Mesodermal cell (in vitro differentiated cells): Measurements from ENCODE around the gene PTPRN2.
"Not testable (repeated sequence)": the region's sequence is repeated elsewhere in the genome, so short reads cannot be mapped to it uniquely, and the experiment has no call there.

Source experiments
- H3K27ac ChIP-seq: 2 replicates; pipeline ENCODE4 v1.7.0; 2013; ENCODE audit warnings: mild to moderate bottlenecking, low read depth, low read length, moderate library complexity; ENCODE audit not compliant: severe bottlenecking
- H3K36me3 ChIP-seq: 2 replicates; pipeline ENCODE4 v1.7.1; 2013; ENCODE audit warnings: mild to moderate bottlenecking, low read length, moderate library complexity; ENCODE audit not compliant: control insufficient read depth, insufficient read depth
- H3K4me1 ChIP-seq: one replicate; pipeline ENCODE4 v1.7.1; 2013; ENCODE audit warnings: mild to moderate bottlenecking, low read length; ENCODE audit not compliant: insufficient read depth, control insufficient read depth, poor library complexity, severe bottlenecking
- H3K4me3 ChIP-seq: 2 replicates; pipeline ENCODE4 v1.7.0; 2013; ENCODE audit warnings: low read length, control low read depth, mild to moderate bottlenecking; ENCODE audit not compliant: insufficient read depth, poor library complexity, severe bottlenecking; ENCODE audit errors: extremely low read depth
- H3K9me3 ChIP-seq: 2 replicates; pipeline ENCODE4 v1.7.1; 2013; ENCODE audit warnings: mild to moderate bottlenecking, low read length, moderate library complexity; ENCODE audit not compliant: control insufficient read depth
- WGBS, 2 experiments: methylation state at CpG; one replicate each; pipeline ENCODE4 v1.1.5; 2013; ENCODE audit warnings: missing lambda C conversion rate in 2 of 2; ENCODE audit not compliant: insufficient coverage in 2 of 2; 5-methylcytosine and 5-hydroxymethylcytosine counted together

PTPRN2 gene

GRCh38 chr7:158175779-158176178 lies 411.8 kb downstream of the PTPRN2 start:
- no peak overlapping the region for H3K4me3 ChIP-seq
- WGBS, 2 experiments, result 71 to 80% methylated on average over 15 of the region's 15 CpGs
- H3K4me1 ChIP-seq, result no peaks in the 10 kb centered on the region
- peaks cover 73% of the 10 kb centered on the region for H3K9me3 ChIP-seq
- H3K36me3 ChIP-seq, result no peaks in the 10 kb centered on the region
- no peak overlapping the region for H3K27ac ChIP-seq

- Histone ChIP-seq H3K36me3 (no peaks in the 10 kb centered on the region), H3K4me3 (no peak overlapping the region), H3K27ac (no peak overlapping the region), H3K4me1 (no peaks in the 10 kb centered on the region), H3K9me3 (peaks cover 77% of the 10 kb centered on the region)
- WGBS, 2 experiments, result 79% methylated on average over 9 to 12 of the region's 12 CpGs
Observed at GRCh38 chr7:158174947-158175346, 412.7 kb downstream of the PTPRN2 start.

GRCh38 chr7:158167373-158167772 lies 420.2 kb downstream of the PTPRN2 start:
- Histone ChIP-seq H3K4me3 (no peak overlapping the region), H3K9me3 (peaks cover 79% of the 10 kb centered on the region), H3K27ac (no peak overlapping the region), H3K36me3 (no peaks in the 10 kb centered on the region), H3K4me1 (no peaks in the 10 kb centered on the region)
- 41 to 50% methylated on average over 3 of the region's 4 CpGs for WGBS, 2 experiments

GRCh38 chr7:158166386-158167340 lies 421.0 kb downstream of the PTPRN2 start:
- WGBS, 2 experiments, result 74 to 76% methylated on average over 32 to 37 of the region's 41 CpGs
- Histone ChIP-seq H3K4me3 (no peak overlapping the region), H3K4me1 (no peaks in the 10 kb centered on the region), H3K27ac (no peak overlapping the region), H3K36me3 (no peaks in the 10 kb centered on the region), H3K9me3 (peaks cover 79% of the 10 kb centered on the region)

GRCh38 chr7:158165711-158166110 lies 421.9 kb downstream of the PTPRN2 start:
- H3K36me3 ChIP-seq, result no peaks in the 10 kb centered on the region
- WGBS, 2 experiments, result 73 to 77% methylated on average over 15 to 16 of the region's 16 CpGs
- peaks cover 83% of the 10 kb centered on the region for H3K9me3 ChIP-seq
- no peak overlapping the region for H3K4me3 ChIP-seq
- H3K4me1 ChIP-seq, result no peaks in the 10 kb centered on the region
- no peak overlapping the region for H3K27ac ChIP-seq

- 84 to 85% methylated on average over 44 to 45 of the region's 67 CpGs for WGBS, 2 experiments
- Histone ChIP-seq H3K27ac (no peak overlapping the region), H3K4me3 (no peak overlapping the region), H3K36me3 (no peaks in the 10 kb centered on the region), H3K9me3 (peaks cover 83% of the 10 kb centered on the region), H3K4me1 (no peaks in the 10 kb centered on the region)
Observed at GRCh38 chr7:158164101-158165095, 423.2 kb downstream of the PTPRN2 start.

GRCh38 chr7:158161194-158161593 lies 426.4 kb downstream of the PTPRN2 start:
- Histone ChIP-seq H3K4me1 (no peaks in the 10 kb centered on the region), H3K9me3 (peaks cover 79% of the 10 kb centered on the region), H3K36me3 (no peaks in the 10 kb centered on the region), H3K27ac (no peak overlapping the region), H3K4me3 (no peak overlapping the region)
- 80 to 81% methylated on average over 2 of the region's 5 CpGs for WGBS, 2 experiments

GRCh38 chr7:158160199-158160598 lies 427.4 kb downstream of the PTPRN2 start:
- 54 to 60% methylated on average over 5 of the region's 5 CpGs for WGBS, 2 experiments
- no peaks in the 10 kb centered on the region for H3K36me3 ChIP-seq

GRCh38 chr7:158157460-158157859 lies 430.2 kb downstream of the PTPRN2 start:
- Histone ChIP-seq H3K27ac (no peak overlapping the region), H3K36me3 (no peaks in the 10 kb centered on the region), H3K4me1 (no peaks in the 10 kb centered on the region), H3K4me3 (no peak overlapping the region), H3K9me3 (peaks cover 88% of the 10 kb centered on the region)
- 83 to 84% methylated on average over 15 of the region's 16 CpGs for WGBS, 2 experiments

More at GRCh38 chr7:158160199-158160598, 427.4 kb downstream of the PTPRN2 start:
- H3K27ac ChIP-seq, result no peak overlapping the region
- H3K4me3 ChIP-seq, result no peak overlapping the region
- H3K4me1 ChIP-seq, result no peaks in the 10 kb centered on the region
- H3K9me3 ChIP-seq, result peaks cover 86% of the 10 kb centered on the region

GRCh38 chr7:158151273-158151672 lies 436.4 kb downstream of the PTPRN2 start:
- 65% methylated on average over 8 to 11 of the region's 17 CpGs for WGBS, 2 experiments
- not testable (repeated sequence) for H3K27ac ChIP-seq, H3K4me3 ChIP-seq, H3K4me1 ChIP-seq, H3K36me3 ChIP-seq
- H3K9me3 ChIP-seq, result peaks cover 75% of the 10 kb centered on the region
